Loucy (cell line): ENCODE measurements around the gene FEZF1.

ENCODE experiments used
- H2AFZ ChIP-seq: fragments of 200-600 bp; sonication (generic); 2 replicates; pipeline ENCODE4 v1.6.0; 2016; ENCODE audit warnings: antibody characterized with exemption, mild to moderate bottlenecking, low read length, moderate library complexity
- H3F3A ChIP-seq: fragments of 200-600 bp; 2 replicates; pipeline ENCODE4 v1.6.0; 2016; ENCODE audit warnings: antibody characterized with exemption, low read depth, mild to moderate bottlenecking
- H3K27me3 ChIP-seq: fragments of 200-600 bp; sonication (generic); 2 replicates; pipeline ENCODE4 v1.6.1; 2014; ENCODE audit warnings: low read length, mild to moderate bottlenecking; ENCODE audit not compliant: insufficient read depth, poor library complexity, severe bottlenecking
- H3K36me3 ChIP-seq: fragments of 200-600 bp; sonication (generic); 2 replicates; pipeline ENCODE4 v1.6.1; 2016; ENCODE audit warnings: low read length; ENCODE audit not compliant: insufficient read depth
- H3K4me1 ChIP-seq: fragments of 200-600 bp; sonication (generic); 2 replicates; pipeline ENCODE4 v1.5.1; 2014; ENCODE audit warnings: low read length, mild to moderate bottlenecking; ENCODE audit not compliant: insufficient read depth, poor library complexity, severe bottlenecking
- H3K4me2 ChIP-seq: fragments of 200-600 bp; sonication (generic); 2 replicates; pipeline ENCODE4 v1.6.0; 2014; ENCODE audit warnings: antibody characterized with exemption, low read length, low read depth, mild to moderate bottlenecking; ENCODE audit not compliant: poor library complexity, severe bottlenecking
- H3K4me3 ChIP-seq: fragments of 200-600 bp; sonication (generic); 2 replicates; pipeline ENCODE4 v1.5.1; 2014; ENCODE audit warnings: low read length, mild to moderate bottlenecking, mixed read lengths; ENCODE audit not compliant: poor library complexity, severe bottlenecking
- H3K79me2 ChIP-seq: fragments of 200-600 bp; sonication (generic); 2 replicates; pipeline ENCODE4 v1.6.1; 2014; ENCODE audit warnings: low read length; ENCODE audit not compliant: insufficient read depth
- H3K9ac ChIP-seq: fragments of 200-600 bp; sonication (generic); 2 replicates; pipeline ENCODE4 v1.6.0; 2014; ENCODE audit warnings: mild to moderate bottlenecking, low read depth, low read length, moderate library complexity; ENCODE audit not compliant: poor library complexity, severe bottlenecking
- H3K9me2 ChIP-seq: fragments of 200-600 bp; sonication (generic); replicated peaks from 2 replicates; pipeline ENCODE4 v1.6.1; 2016; ENCODE audit warnings: low read depth, low read length, mixed read lengths
- H3K9me3 ChIP-seq: fragments of 200-600 bp; sonication (generic); 2 replicates; pipeline ENCODE4 v1.6.1; 2014; ENCODE audit warnings: mild to moderate bottlenecking, antibody characterized with exemption, low read length, low read depth; ENCODE audit not compliant: insufficient read depth
- H4K20me1 ChIP-seq: fragments of 200-600 bp; sonication (generic); 2 replicates; pipeline ENCODE4 v1.6.0; 2014; ENCODE audit warnings: antibody characterized with exemption, low read length, mild to moderate bottlenecking; ENCODE audit not compliant: insufficient read depth, poor library complexity, severe bottlenecking
- CTCF ChIP-seq: fragments of 200-600 bp; sonication (generic); conservative IDR thresholded peaks from 2 replicates; pipeline ENCODE4 v1.5.1; 2014; ENCODE audit warnings: mild to moderate bottlenecking, antibody characterized with exemption, low read length
- EZH2phosphoT487 ChIP-seq: fragments of 200-600 bp; IDR thresholded peaks from 2 replicates; pipeline ENCODE4 v1.6.1; 2018; ENCODE audit warnings: antibody characterized with exemption, mild to moderate bottlenecking, moderate library complexity, borderline replicate concordance

The FEZF1 gene

GRCh38 chr7:122304319-122304975, at the start of gene FEZF1:
Gene FEZF1 (minus strand): TSS chr7:122304750. CDS start chr7:122304437, 313 bp downstream.
- H3K27me3 ChIP-seq = no peaks in the 10 kb centered on the region
- H3K79me2 ChIP-seq = no peaks in the 10 kb centered on the region
- H3K4me2 ChIP-seq = no peak within 1 kb of the TSS

GRCh38 chr7:122352454-122352853, 47.9 kb upstream of the FEZF1 start:
- Histone ChIP-seq H3K27me3 (no peaks in the 10 kb centered on the region), H3K9me2 (no peaks in the 10 kb centered on the region), H3K4me2 (no peak overlapping the region), H3F3A (no peaks in the 10 kb centered on the region), H3K36me3 (no peaks in the 10 kb centered on the region), H4K20me1 (no peaks in the 10 kb centered on the region), H3K79me2 (no peaks in the 10 kb centered on the region), H3K9ac (no peak overlapping the region), H3K9me3 (no peaks in the 10 kb centered on the region), H3K4me1 (no peaks in the 10 kb centered on the region), H2AFZ (no peak overlapping the region), H3K4me3 (no peak overlapping the region)
- TF ChIP-seq CTCF (no peak), EZH2phosphoT487 (no peak)

More at GRCh38 chr7:122304319-122304975, at the start of gene FEZF1:
- no peaks in the 10 kb centered on the region for H3K4me1 ChIP-seq
- H3K9me2 ChIP-seq = no peaks in the 10 kb centered on the region
- TF ChIP-seq CTCF (no peak), EZH2phosphoT487 (no peak)
- no peaks in the 10 kb centered on the region for H4K20me1 ChIP-seq
- no peak within 1 kb of the TSS for H3K9ac ChIP-seq
- H3K9me3 ChIP-seq = no peaks in the 10 kb centered on the region
- no peaks in the 10 kb centered on the region for H3K36me3 ChIP-seq
- H3K4me3 ChIP-seq = no peak within 1 kb of the TSS
- no peak within 1 kb of the TSS for H2AFZ ChIP-seq
- H3F3A ChIP-seq = no peaks in the 10 kb centered on the region

- H3K79me2 ChIP-seq = no peaks in the 10 kb centered on the region
- no peak overlapping the region for H3K4me2 ChIP-seq
- no peaks in the 10 kb centered on the region for H3K9me3 ChIP-seq
- H3K4me3 ChIP-seq = no peak overlapping the region
- no peaks in the 10 kb centered on the region for H3K9me2 ChIP-seq
- H3K27me3 ChIP-seq = no peaks in the 10 kb centered on the region
- H3K36me3 ChIP-seq = no peaks in the 10 kb centered on the region
- no peaks in the 10 kb centered on the region for H4K20me1 ChIP-seq
- H3F3A ChIP-seq = no peaks in the 10 kb centered on the region
- H3K9ac ChIP-seq = no peak overlapping the region
- TF ChIP-seq CTCF (no peak), EZH2phosphoT487 (no peak)
- no peaks in the 10 kb centered on the region for H3K4me1 ChIP-seq
- H2AFZ ChIP-seq = no peak overlapping the region
Observed at GRCh38 chr7:122350701-122351100, 46.2 kb upstream of the FEZF1 start.
